Measurements from ENCODE around the gene PDZD2. TPM values are rescaled to one million over a fixed set of nuclear protein-coding genes. Genes with fewer than 3 reads are reported as not detected.

Gene PDZD2
- total RNA-seq, 4 donors from 2014 or later = 10.2 to 15.0 (median 12.2) TPM

DNA sequence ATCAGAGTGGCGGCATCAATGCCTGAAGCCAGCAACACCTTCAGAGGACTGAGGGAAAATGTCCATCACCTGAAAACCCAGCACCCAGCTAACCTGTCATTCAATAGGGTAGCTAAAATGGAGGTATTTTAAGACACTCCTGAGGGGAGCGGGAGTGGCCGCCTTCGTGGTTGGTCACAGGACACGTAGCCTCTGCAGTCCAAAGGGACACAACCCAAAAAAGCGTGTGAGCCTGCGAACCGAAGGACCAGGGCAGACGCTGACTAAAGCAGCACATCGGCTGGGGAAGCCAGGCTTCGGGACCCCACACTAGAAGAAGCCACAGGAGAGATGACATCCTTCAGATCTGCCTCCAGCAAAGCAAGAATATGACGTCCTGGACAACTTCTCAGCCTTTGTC is 464.6 kb downstream of the PDZD2 start:
- H3K36me3 ChIP-seq = peaks cover 23 to 97% (median 88%) of the 10 kb centered on the region in 4 donors
- intact Hi-C loops (cut with DNase I) = no loop called here

DNA sequence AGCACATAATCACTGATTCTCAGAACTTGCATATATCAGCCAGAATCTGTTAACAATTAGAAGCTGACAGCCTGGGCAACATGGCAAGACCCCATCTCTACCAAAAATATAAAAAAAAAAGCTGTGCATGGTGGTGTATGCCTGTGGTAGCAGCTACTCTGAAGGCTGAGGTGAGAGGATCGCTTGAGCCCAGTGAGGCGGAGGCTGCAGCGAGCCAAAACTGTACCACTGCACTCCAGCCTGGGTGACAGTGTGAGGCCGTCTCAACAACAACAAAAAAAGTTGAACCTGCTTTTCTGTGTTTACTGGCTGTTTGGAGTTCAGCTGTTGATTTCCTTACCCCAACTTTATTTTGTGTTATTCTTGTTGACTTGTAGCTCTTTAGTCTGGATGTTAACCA is 468.4 kb downstream of the PDZD2 start:
- H3K27ac ChIP-seq (replicated peaks in 1 of 4) = no peak overlapping the region
- intact Hi-C loops (cut with DNase I) = no loop called here
- no peaks in the 10 kb centered on the region for H3K27me3 ChIP-seq
- 96% methylated on average over 4 of the region's 4 CpGs for WGBS
- H3K4me3 ChIP-seq = no peak overlapping the region
- H3K4me1 ChIP-seq = no peaks in the 10 kb centered on the region
- no peaks in the 10 kb centered on the region for H3K9me3 ChIP-seq
- TF ChIP-seq, protein P1, sequence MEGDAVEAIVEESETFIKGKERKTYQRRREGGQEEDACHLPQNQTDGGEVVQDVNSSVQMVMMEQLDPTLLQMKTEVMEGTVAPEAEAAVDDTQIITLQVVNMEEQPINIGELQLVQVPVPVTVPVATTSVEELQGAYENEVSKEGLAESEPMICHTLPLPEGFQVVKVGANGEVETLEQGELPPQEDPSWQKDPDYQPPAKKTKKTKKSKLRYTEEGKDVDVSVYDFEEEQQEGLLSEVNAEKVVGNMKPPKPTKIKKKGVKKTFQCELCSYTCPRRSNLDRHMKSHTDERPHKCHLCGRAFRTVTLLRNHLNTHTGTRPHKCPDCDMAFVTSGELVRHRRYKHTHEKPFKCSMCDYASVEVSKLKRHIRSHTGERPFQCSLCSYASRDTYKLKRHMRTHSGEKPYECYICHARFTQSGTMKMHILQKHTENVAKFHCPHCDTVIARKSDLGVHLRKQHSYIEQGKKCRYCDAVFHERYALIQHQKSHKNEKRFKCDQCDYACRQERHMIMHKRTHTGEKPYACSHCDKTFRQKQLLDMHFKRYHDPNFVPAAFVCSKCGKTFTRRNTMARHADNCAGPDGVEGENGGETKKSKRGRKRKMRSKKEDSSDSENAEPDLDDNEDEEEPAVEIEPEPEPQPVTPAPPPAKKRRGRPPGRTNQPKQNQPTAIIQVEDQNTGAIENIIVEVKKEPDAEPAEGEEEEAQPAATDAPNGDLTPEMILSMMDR (IDR thresholded peaks at IDR 0.05) = no peak
- TF ChIP-seq EP300 (IDR thresholded peaks at IDR 0.05) = no peak
- no peak for TF ChIP-seq POLR2A (IDR thresholded peaks at IDR 0.05; ENCODE audit: low read depth)
- no peak for TF ChIP-seq POLR2AphosphoS5 (IDR thresholded peaks at IDR 0.05)
- H3K36me3 ChIP-seq = peaks cover 20 to 95% (median 84%) of the 10 kb centered on the region in 4 donors
- peak; percentile 86 for DNase-seq (ENCODE audit: extremely low spot score)

More for the DNA sequence above, 464.6 kb downstream of the PDZD2 start:
- WGBS = 95% methylated on average over 12 of the region's 12 CpGs
- Histone ChIP-seq H3K4me3 (no peak overlapping the region), H3K27me3 (no peaks in the 10 kb centered on the region), H3K27ac (replicated peaks in 1 of 4) (no peak overlapping the region), H3K4me1 (peaks cover 17 to 22% (median 19%) of the 10 kb centered on the region in 4 donors), H3K9me3 (no peaks in the 10 kb centered on the region)
- TF ChIP-seq POLR2AphosphoS5 (IDR thresholded peaks at IDR 0.05) (no peak), EP300 (IDR thresholded peaks at IDR 0.05) (no peak), POLR2A (IDR thresholded peaks at IDR 0.05; ENCODE audit: low read depth) (no peak)
- TF ChIP-seq, protein P1 (IDR thresholded peaks at IDR 0.05) = no peak
- DNase-seq (ENCODE audit: extremely low spot score) = peak; percentile 80

DNA sequence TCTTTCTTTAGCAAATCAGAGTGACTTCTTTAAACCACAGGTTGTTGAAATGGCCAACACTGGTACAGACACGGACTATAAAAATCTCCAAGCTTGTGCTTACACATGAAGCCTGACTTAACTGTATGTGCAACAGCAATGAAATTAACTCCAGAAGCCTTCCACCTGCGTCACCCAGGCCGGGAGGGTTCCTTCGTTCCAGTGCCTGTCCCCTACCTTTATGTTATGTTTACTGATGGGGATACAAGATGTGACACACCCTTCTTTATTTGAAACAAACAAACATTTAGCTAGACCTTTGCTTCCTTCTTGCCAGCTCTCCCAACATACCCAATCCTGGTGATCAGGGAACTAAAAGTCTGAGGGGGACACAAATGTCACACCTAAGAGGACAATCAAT is 469.2 kb downstream of the PDZD2 start:
- no peak overlapping the region for H3K27ac ChIP-seq (replicated peaks in 1 of 4)
- TF ChIP-seq POLR2AphosphoS5 (IDR thresholded peaks at IDR 0.05) (no peak), POLR2A (IDR thresholded peaks at IDR 0.05; ENCODE audit: low read depth) (no peak), EP300 (IDR thresholded peaks at IDR 0.05) (no peak)
- TF ChIP-seq, protein P1 (IDR thresholded peaks at IDR 0.05) = no peak
- H3K36me3 ChIP-seq = peaks cover 17 to 93% (median 81%) of the 10 kb centered on the region in 4 donors
- no peaks in the 10 kb centered on the region for H3K27me3 ChIP-seq
- intact Hi-C loops (cut with DNase I) = no loop called here
- WGBS = 87% methylated on average over 4 of the region's 4 CpGs
- peak; percentile 37 for DNase-seq (ENCODE audit: extremely low spot score)
- H3K4me3 ChIP-seq = no peak overlapping the region
- no peaks in the 10 kb centered on the region for H3K9me3 ChIP-seq
- no peaks in the 10 kb centered on the region for H3K4me1 ChIP-seq

DNA sequence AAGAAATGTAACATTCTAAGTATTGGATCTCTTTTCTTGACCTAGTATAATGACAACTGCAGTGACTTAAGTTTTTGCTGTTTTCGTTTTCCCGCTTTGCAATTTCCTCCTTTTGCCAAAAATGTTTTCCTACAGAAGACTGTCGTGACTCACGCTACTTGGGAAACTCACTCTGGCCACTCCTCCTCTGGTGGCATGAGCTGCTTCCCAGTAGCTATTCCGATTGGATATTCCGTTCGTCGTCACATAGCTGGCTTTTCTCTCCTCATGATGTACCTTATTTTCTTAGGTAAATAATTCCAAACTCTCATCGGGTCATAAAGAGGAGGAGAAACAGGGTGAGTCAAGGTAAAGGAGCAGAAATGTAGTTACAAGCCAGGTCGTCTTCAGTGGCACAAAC is 470.3 kb downstream of the PDZD2 start:
- Histone ChIP-seq H3K4me3 (no peak overlapping the region), H3K27ac (replicated peaks in 1 of 4) (no peak overlapping the region), H3K27me3 (no peaks in the 10 kb centered on the region), H3K9me3 (no peaks in the 10 kb centered on the region), H3K4me1 (no peaks in the 10 kb centered on the region), H3K36me3 (peaks cover 6 to 92% (median 77%) of the 10 kb centered on the region in 4 donors)
- WGBS = 90% methylated on average over 10 of the region's 10 CpGs
- TF ChIP-seq POLR2A (IDR thresholded peaks at IDR 0.05; ENCODE audit: low read depth) = no peak
- TF ChIP-seq, protein P1 (IDR thresholded peaks at IDR 0.05) = no peak
- TF ChIP-seq POLR2AphosphoS5 (IDR thresholded peaks at IDR 0.05) = no peak
- no peak for TF ChIP-seq EP300 (IDR thresholded peaks at IDR 0.05)
- DNase-seq (ENCODE audit: extremely low spot score) = peak; percentile 34
- intact Hi-C loops (cut with DNase I) = no loop called here

DNA sequence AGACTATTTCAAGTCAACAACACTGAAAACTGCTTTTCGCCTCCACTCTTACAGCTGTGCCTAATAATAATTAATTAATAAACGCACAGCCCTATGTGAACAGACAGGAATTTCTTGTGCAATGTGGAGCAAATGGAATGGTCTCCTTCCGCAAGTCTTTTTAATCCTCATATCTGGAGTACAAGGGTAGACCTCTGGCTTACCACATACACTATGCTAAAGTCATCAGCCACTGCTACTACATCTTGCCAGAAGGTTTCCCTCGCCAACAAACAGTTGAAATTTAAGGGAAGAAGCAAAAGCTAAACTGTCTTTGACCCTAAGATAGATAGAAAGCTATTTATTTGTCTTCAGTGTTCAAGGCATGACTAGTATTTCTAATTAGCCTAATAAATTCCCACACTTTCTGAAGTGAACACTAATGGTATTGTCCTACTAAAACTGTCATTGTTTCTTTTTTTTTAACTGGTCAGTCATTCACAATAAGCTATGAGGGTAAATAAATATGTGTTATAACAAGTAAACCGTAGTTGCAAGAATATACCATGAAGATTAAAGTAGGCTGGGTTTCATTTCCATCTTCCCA is 471.3 kb downstream of the PDZD2 start:
- Histone ChIP-seq H3K36me3 (peaks cover 0 to 90% (median 71%) of the 10 kb centered on the region in 4 donors), H3K9me3 (no peaks in the 10 kb centered on the region), H3K27ac (replicated peaks in 1 of 4) (no peak overlapping the region), H3K4me3 (no peak overlapping the region), H3K4me1 (peaks cover 0 to 5% (median under 1%) of the 10 kb centered on the region in 4 donors), H3K27me3 (no peaks in the 10 kb centered on the region)
- TF ChIP-seq EP300 (IDR thresholded peaks at IDR 0.05) = no peak
- TF ChIP-seq, protein P1 (IDR thresholded peaks at IDR 0.05) = no peak
- no peak for TF ChIP-seq POLR2A (IDR thresholded peaks at IDR 0.05; ENCODE audit: low read depth)
- no peak for TF ChIP-seq POLR2AphosphoS5 (IDR thresholded peaks at IDR 0.05)
- intact Hi-C loops (cut with DNase I) = no loop called here
- DNase-seq (ENCODE audit: extremely low spot score) = no peak
- 93% methylated on average over 5 of the region's 5 CpGs for WGBS

Measured in esophagus muscularis mucosa (tissue), 4 donors.